Stimulated activated effector memory CD8-positive, alpha-beta T cell treated with anti-CD3 and anti-CD28 coated beads, Interleukin-12 subunit alpha, Interleukin-12 subunit beta, amount 100 ng/mL, for 72 hours (primary cell): ENCODE measurements around the gene PTPRH.
A peak's percentile ranks its signal among the peaks of the same experiment; 100 is the strongest.

Source experiments
- ATAC-seq: fragments of 150-1000 bp; cut with Tn5 transposase; 2 replicates; pipeline ENCODE4 v1.10.0; 2021
- DNase-seq, 2 donors: peaks; one replicate each; pipeline ENCODE4 v3.0.0; 2021 to 2022; ENCODE audit warnings: low spot score in 2 of 2
- H3K27ac Mint-ChIP-seq: one replicate; pipeline ENCODE4 v1.8.0; 2022; ENCODE audit warnings: mild to moderate bottlenecking, mixed read lengths
- H3K36me3 Mint-ChIP-seq: one replicate; pipeline ENCODE4 v1.8.0; 2022; ENCODE audit warnings: mild to moderate bottlenecking, mixed read lengths
- H3K4me1 Mint-ChIP-seq: one replicate; pipeline ENCODE4 v1.8.0; 2022; ENCODE audit warnings: mixed read lengths
- H3K4me3 Mint-ChIP-seq: one replicate; pipeline ENCODE4 v1.8.0; 2022; ENCODE audit warnings: mild to moderate bottlenecking, mixed read lengths
- H3K9me3 Mint-ChIP-seq: one replicate; pipeline ENCODE4 v1.8.0; 2022; ENCODE audit warnings: mixed read lengths

Gene PTPRH

GRCh38 chr19:55208880-55209692, at the start of gene PTPRH:
PTPRH (minus strand) TSS chr19:55209501; CDS start chr19:55209433, 68 bp downstream.
- Mint-ChIP-seq H3K4me1 (peaks cover 8% of the 10 kb centered on the region), H3K9me3 (peaks cover 5% of the 10 kb centered on the region), H3K36me3 (no peaks in the 10 kb centered on the region), H3K27ac (no peak within 1 kb of the TSS), H3K4me3 (no peak within 1 kb of the TSS)
- no peak for DNase-seq
- ATAC-seq: no peak

GRCh38 chr19:55258476-55258827, 49.2 kb upstream of the PTPRH start:
- H3K9me3 Mint-ChIP-seq: no peaks in the 10 kb centered on the region
- H3K4me1 Mint-ChIP-seq: peaks cover 56% of the 10 kb centered on the region
- DNase-seq (no peak), ATAC-seq (peak; percentile 22)
- H3K36me3 Mint-ChIP-seq: peaks cover 48% of the 10 kb centered on the region
- peak overlapping the region; percentile 99 for H3K27ac Mint-ChIP-seq
- peak overlapping the region; percentile 99 for H3K4me3 Mint-ChIP-seq

- H3K36me3 Mint-ChIP-seq: peaks cover 55% of the 10 kb centered on the region
- peak overlapping the region; percentile 99 for H3K4me3 Mint-ChIP-seq
- DNase-seq: peak in 1 of 2 donors; percentile 68
- no peaks in the 10 kb centered on the region for H3K9me3 Mint-ChIP-seq
- peak overlapping the region; percentile 99 for H3K27ac Mint-ChIP-seq
- peaks cover 63% of the 10 kb centered on the region for H3K4me1 Mint-ChIP-seq
- no peak for ATAC-seq
These were observed 48.4 kb upstream of the PTPRH start for GRCh38 chr19:55257461-55258420.

GRCh38 chr19:55256562-55257460, 47.5 kb upstream of the PTPRH start:
- ATAC-seq: no peak
- Mint-ChIP-seq H3K9me3 (no peaks in the 10 kb centered on the region), H3K36me3 (peaks cover 64% of the 10 kb centered on the region), H3K27ac (peak overlapping the region; percentile 99), H3K4me3 (peak overlapping the region; percentile 99), H3K4me1 (peaks cover 69% of the 10 kb centered on the region)
- no peak for DNase-seq

- Mint-ChIP-seq H3K4me3 (peak overlapping the region; percentile 99), H3K36me3 (peaks cover 74% of the 10 kb centered on the region), H3K4me1 (peaks cover 79% of the 10 kb centered on the region), H3K27ac (peak overlapping the region; percentile 99), H3K9me3 (no peaks in the 10 kb centered on the region)
- ATAC-seq (peak; percentile 47), DNase-seq (peak; percentile 32 to 71)
These were observed 46.5 kb upstream of the PTPRH start for GRCh38 chr19:55255618-55256423.

- ATAC-seq (no peak), DNase-seq (no peak)
- Mint-ChIP-seq H3K4me3 (peak overlapping the region; percentile 99), H3K9me3 (no peaks in the 10 kb centered on the region), H3K36me3 (peaks cover 84% of the 10 kb centered on the region), H3K4me1 (peaks cover 75% of the 10 kb centered on the region), H3K27ac (peak overlapping the region; percentile 99)
These were observed 45.3 kb upstream of the PTPRH start for GRCh38 chr19:55254625-55254977.

GRCh38 chr19:55253842-55254624, 44.7 kb upstream of the PTPRH start:
- H3K4me1 Mint-ChIP-seq: peaks cover 75% of the 10 kb centered on the region
- peaks cover 84% of the 10 kb centered on the region for H3K36me3 Mint-ChIP-seq
- DNase-seq (peak; percentile 31 to 80), ATAC-seq (peak; percentile 33)
- peak overlapping the region; percentile 99 for H3K27ac Mint-ChIP-seq
- peak overlapping the region; percentile 99 for H3K4me3 Mint-ChIP-seq
- H3K9me3 Mint-ChIP-seq: no peaks in the 10 kb centered on the region

- H3K36me3 Mint-ChIP-seq: peaks cover 86% of the 10 kb centered on the region
- H3K9me3 Mint-ChIP-seq: no peaks in the 10 kb centered on the region
These were observed 43.7 kb upstream of the PTPRH start for GRCh38 chr19:55252760-55253663.

GRCh38 chr19:55251341-55252081, 42.2 kb upstream of the PTPRH start:
- Mint-ChIP-seq H3K27ac (peak overlapping the region; percentile 99), H3K4me1 (peaks cover 73% of the 10 kb centered on the region), H3K36me3 (peaks cover 80% of the 10 kb centered on the region), H3K4me3 (peak overlapping the region; percentile 99), H3K9me3 (no peaks in the 10 kb centered on the region)
- peak; percentile 27 to 63 for DNase-seq
- peak; percentile 62 for ATAC-seq

More at GRCh38 chr19:55252760-55253663, 43.7 kb upstream of the PTPRH start:
- no peak for ATAC-seq
- Mint-ChIP-seq H3K4me1 (peaks cover 86% of the 10 kb centered on the region), H3K4me3 (peak overlapping the region; percentile 99), H3K27ac (peak overlapping the region; percentile 99)
- DNase-seq: no peak

GRCh38 chr19:55250262-55251036, 41.1 kb upstream of the PTPRH start:
- no peaks in the 10 kb centered on the region for H3K9me3 Mint-ChIP-seq
- peak overlapping the region; percentile 99 for H3K4me3 Mint-ChIP-seq

GRCh38 chr19:55249841-55250240, 40.5 kb upstream of the PTPRH start:
- ATAC-seq (no peak), DNase-seq (no peak)
- Mint-ChIP-seq H3K9me3 (no peaks in the 10 kb centered on the region), H3K27ac (no peak overlapping the region), H3K4me1 (peaks cover 56% of the 10 kb centered on the region), H3K36me3 (peaks cover 80% of the 10 kb centered on the region), H3K4me3 (no peak overlapping the region)

More at GRCh38 chr19:55250262-55251036, 41.1 kb upstream of the PTPRH start:
- DNase-seq (no peak), ATAC-seq (no peak)
- Mint-ChIP-seq H3K4me1 (peaks cover 62% of the 10 kb centered on the region), H3K36me3 (peaks cover 80% of the 10 kb centered on the region), H3K27ac (peak overlapping the region; percentile 99)
